Keratinocyte (primary cell): ENCODE measurements around the gene NELL1.

Source experiments
- CTCF ChIP-seq, 3 experiments: IDR thresholded peaks in 1 of 3; conservative IDR thresholded peaks in 1 of 3; optimal IDR thresholded peaks in 1 of 3; 2 replicates in 2 of 3; 3 replicates in 1 of 3; pipeline versions ENCODE3 to v1.5.1; 2011; ENCODE audit warnings: low read length in 3 of 3, mild to moderate bottlenecking in 3 of 3, moderate library complexity in 2 of 3, control low read depth in 1 of 3, inconsistent platforms in 1 of 3; ENCODE audit not compliant: insufficient read depth in 2 of 3; ENCODE audit errors: extremely low read depth in 1 of 3
- EZH2 ChIP-seq: IDR thresholded peaks from one replicate; pipeline ENCODE4 v1.6.1; 2012; ENCODE audit warnings: inconsistent platforms, mild to moderate bottlenecking, low read length, moderate library complexity

- TF ChIP-seq CTCF (optimal IDR thresholded peaks at IDR 0.05 in 1 of 3, IDR thresholded peaks at IDR 0.05 in 1 of 3, conservative IDR thresholded peaks at IDR 0.05 in 1 of 3; ENCODE audit: extremely low read depth in 1 of 3, insufficient read depth in 2 of 3, low read length in 3 of 3): no peak
- no peak for TF ChIP-seq EZH2
Observed at GRCh38 chr11:21169639-21170038, 500.3 kb downstream of the NELL1 start.
